CD4-positive, alpha-beta T cell treated with Interferon gamma for 1 hour (primary cell): ENCODE results near the gene AKAP9.
A peak's percentile ranks its signal among the peaks of the same experiment; 100 is the strongest.
"Not testable (repeated sequence)": the region's sequence is repeated elsewhere in the genome, so short reads cannot be mapped to it uniquely, and the experiment has no call there.

ENCODE experiments used
- DNase-seq: peaks from one replicate; pipeline ENCODE4 v3.0.0-alpha.2; 2020

AKAP9 gene

DNA sequence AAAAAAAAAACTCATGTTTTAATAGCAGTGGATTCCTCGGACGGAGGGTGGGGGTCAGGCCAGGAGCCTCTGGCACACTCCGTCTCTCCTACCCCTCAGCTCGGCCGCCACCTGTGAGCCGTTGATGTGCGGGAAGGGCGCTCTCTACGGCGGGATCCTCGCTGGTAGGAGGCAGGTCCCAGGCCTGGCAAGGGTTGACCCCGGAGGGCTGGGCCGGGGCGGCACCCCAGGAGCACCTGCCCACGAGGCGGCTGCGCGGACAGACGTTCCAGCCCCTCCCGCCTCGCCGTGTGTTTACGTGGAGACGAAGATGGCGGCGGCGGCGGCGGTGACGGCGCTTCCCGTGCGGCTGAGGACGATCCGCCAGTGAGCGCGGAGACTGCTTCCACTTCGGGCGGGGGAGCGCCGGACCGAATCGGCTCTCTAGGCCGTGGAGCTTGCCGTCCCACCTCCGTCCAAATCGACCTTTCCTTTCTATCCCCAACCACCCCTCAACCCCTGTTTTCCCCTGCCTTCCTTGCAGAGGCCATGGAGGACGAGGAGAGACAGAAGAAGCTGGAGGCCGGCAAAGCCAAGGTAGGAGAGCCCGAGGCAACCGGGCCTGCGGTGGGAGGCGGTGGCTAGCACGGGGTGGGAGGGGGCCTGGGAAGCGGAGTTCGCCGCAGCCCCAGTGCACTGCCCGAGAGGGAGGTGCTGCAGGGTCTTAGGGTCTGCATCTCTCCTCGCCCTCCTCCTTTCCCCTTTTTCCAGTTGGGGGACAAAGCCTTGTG is at the start of gene AKAP9:
Gene AKAP9 (plus strand): TSS at position 291 of the 770 bp plus-strand sequence. CDS start 238 bp downstream, at position 529.
- DNase-seq = peak; percentile 86

DNA sequence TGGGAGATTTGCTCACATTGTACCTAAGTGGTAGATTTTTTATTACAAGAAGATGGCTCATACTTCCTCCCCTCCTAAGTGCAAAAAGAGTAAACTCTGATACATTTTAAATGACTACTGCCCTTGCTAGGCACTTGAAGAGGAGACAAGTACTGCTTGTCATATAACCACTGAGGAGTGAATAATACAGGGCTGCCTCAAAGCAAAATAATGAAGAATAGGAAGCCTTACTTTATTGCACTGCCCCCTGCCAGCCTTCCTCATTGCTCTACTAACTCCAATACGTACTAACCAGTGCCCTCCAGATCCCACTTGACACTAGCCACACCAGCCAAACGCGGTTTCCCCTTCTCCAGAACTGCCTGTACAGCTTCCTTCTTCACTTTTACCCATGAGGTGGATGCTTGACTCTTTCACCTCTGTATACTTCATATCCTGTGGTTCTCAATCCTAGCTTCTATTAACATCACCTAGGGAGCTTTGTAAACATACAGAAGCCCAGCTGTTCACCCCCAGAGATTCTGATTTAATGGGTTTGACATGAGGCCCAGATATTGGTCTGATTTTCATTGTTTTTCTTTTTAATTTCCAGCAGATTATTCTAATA is 48.5 kb upstream of the AKAP9 start:
- no peak for DNase-seq

DNA sequence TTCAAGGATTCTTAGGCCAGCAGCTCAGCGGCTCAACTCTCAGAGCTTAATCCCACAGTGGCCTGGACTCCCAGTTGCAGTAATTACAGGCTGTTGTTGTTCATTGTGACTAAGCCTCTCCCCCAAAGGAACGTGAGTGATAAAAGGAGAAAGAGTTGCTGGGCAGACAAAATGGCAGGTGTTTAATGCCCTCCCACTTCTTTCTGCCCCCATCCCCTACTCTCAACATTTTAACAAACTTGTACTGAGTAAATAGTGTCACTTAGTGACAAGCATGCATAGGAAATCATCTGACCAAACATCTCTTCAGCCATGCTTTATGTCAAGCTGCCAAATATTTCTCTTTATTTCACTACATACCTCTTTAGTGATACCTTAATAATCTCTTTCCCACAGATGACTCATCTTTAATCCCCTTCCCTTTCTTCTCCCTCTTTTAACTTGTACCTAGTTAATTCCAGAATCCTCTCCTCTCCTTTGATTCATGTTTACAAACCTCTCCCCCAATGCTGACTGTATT is 47.8 kb upstream of the AKAP9 start:
- no peak for DNase-seq

DNA sequence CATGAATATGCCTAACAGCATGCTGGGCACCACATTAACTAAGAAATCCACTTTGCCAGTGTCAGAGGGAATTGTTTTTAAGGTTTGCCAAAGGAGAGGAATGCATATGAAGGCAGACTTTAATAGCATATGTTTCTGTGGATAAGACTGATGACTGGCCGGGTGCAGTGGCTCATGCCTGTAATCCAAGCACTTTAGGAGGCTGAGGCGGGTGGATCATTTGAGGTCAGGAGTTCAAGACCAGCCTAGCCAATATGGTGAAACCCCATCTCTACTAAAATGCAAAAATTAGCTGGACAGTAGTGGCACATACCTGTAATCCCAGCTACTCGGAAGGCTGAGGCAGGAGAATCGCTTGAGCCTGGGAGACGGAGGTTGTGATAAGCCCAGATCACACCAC is 47.0 kb upstream of the AKAP9 start:
- DNase-seq = not testable (repeated sequence)

DNA sequence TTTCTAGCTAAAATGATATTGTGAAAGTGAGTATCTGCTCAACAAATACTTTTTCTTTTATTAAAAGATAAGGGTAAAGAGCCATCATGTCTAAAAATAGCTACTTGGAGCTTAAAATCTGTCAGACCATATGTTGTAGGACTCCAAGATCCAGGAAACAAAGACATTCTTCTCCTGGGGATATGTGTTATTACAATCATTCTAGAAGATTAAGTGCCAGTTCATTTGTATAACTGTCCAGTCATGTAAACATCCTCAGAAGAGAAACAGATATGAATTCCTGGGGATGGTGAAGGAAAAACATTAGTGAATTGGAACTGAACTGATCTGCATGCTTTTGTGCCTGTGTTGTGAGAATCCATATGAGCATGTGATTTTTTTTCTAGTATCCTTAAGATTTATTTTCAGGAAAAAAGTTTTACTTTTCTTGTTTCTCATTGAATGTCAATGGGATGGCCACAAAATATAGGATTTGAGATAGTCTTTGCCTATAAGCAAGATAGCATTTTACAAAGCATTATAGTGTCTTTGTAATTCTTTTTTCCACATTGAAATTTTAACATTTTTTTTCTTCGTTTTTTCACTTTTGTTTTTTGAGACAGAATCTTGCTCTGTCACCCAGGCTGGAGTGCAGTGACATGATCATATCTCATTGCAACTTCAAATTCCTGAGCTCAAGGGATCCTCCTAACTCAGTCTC is 45.7 kb upstream of the AKAP9 start:
- no peak for DNase-seq

DNA sequence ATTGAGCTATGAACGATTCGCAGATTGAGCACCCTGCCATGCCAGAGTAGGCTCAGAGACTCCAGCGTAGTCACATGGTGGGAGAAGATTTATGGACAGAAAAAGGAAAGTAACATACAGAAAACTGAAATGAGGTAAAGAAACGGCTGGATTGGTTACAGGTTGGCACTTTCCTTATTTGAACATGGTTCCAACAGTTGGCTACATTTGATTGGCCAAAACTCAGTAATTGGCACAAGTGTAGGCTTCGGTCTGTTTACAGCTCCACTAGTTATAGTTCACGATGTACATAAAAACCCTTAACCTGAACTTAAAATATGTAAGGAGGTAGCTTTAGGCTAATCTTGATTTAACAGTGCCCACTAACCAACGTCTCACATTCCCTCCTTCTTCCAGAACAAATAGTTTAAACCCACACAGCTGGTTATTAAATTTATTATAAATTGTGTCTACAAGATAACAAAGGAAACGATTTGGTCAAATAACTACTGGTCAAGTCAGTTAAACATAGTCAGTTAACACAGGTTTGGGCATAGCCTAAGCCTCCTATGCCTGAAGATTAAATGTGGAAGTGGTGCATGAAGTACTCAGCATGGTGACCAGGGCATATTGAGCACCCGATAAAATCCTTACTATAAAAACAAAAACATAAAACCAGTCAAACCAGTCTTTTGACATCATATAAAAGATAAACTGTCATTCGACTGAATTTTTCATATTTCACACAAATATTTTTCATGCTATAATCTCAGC is 42.2 kb upstream of the AKAP9 start:
- DNase-seq = no peak

DNA sequence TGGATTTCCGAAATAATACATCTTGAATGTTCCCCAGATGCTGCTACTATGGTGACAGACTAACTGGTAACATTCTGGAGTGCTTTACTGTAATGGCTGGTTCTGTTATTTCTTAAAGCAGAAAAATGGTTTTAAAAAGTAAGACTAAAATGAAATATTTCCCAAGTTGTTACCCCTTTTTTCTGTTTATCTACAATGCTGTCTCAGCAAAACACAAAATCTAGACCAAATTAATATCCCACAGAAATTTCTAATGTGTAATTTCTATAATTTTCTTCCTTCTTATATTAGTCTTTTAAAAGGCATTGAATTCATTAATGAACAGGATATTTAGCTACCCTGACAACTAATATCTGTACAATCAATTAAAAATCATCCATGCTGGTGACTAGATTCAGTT is 41.1 kb upstream of the AKAP9 start:
- no peak for DNase-seq

DNA sequence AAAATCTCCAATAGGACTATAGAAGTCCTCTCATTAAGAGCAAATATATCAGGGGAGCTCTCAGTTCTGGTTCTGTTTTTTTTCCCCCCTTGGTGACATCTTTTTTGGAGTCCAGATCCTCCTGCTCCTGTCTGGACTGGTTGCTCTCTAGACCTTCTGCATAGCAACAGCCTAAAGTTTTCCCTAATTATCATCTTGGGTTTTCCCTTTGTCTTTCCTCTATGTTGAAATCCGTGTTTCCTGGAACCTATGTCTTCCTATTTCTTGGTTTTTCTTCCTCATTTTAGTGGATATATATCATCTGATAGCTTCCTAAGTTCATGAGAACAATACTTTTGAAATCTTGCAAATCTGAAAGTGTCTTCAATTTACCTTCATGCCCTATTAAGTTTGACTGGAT is 30.5 kb upstream of the AKAP9 start:
- DNase-seq = no peak

DNA sequence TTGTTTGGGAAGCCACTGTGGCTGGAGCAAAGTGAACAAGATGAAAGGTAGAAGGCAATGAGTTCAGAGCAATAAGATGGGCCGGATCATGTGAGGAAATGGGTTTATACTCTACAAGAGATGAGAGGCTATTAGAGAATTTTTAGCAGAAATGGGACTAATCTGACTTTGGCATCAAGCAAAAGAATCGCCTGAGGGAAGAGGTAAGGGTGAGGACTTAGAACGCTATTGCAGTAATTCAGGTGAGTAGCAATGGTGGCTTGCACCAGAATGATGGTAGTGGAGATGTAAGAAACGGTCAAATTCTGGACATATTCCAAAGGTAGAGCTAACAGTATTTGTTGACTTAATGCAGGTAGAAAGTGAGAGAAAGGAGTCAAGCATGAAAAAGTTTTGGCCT is 29.5 kb upstream of the AKAP9 start:
- no peak for DNase-seq

DNA sequence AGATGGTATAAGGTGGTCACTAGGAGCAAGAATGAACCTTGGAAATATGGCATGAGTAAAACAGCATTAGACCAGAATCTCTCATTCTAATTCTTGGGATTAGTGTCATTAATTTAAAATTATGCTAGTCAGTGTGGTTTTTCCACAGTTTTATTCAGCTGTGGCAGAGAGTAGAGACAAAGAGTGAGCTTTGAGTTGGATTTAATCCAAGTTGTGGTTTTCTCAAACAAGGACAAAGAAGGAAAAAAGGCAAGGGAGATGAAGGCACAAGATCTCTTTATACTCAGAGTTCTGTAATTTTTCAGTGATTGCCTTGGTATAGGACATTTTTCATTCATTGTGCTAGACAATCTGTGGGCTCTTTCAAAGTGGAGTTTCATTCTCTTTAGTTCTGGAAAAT is 28.2 kb upstream of the AKAP9 start:
- DNase-seq = no peak

DNA sequence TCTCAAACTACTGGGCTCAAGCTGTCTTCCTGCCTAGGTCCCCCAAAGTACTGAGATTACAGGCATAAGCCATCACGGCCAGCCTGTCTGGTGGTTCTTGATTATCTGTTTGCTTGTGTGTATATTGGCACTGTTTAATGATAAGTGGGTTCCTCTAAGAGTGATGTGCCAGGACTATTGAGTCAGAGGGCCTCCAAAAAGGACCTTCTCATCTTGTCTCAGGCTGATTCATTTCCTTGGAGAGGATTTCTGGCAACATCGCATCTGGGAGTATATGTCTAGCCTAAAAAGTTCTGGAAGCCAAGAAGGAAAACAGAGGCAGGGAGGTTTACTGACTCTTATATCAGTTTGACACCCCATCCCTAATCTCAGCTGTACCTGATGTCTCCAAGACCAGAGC is 27.1 kb upstream of the AKAP9 start:
- DNase-seq = no peak

DNA sequence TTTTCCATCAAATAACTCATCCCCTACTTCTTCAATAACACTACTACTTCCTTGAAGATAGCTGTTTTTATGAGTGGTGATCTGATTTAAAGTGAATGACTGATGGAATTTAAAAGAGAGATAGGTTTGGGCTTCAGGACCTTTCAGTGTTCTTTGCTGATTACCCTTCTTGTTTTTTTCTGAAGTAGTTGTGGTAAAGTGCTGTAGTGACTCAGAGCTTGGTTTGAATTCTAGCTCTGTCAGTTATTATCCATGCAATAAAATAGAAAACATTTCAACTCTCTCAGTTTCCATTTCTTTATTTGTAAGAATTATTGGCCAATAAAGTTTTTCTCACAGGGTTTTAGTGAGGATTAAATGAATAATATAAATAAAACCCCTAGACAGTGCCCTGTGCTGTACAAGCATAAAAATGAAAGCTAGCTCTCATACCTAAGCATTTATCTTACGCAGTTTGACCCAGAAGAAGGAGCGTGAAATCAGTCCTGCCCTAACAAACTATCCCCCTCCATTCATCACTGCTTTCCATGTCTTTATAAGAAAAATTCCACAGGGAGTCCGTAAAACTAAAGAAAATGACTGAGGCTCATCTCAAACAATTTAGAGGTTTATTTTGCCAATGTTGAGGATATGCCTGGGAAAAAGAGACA is 25.1 kb upstream of the AKAP9 start:
- DNase-seq = no peak

DNA sequence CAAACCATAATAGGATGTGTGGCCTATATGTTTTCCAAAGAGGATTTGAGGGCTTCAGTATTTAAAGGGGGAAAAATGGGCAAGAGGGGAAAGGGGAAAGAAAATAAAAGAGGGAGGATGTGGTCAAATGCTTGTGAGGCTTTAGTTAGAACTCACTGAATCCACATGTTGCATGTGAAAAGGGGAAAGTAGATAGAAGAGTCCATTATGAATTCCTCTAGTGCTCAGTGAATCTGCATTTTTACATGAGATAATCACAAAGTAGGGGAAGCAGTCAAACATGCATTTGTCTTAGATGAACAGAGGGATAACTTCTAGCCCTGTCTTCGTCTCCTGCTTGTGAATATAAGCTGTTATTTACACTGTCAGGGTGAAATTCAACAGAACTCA is 24.6 kb upstream of the AKAP9 start:
- DNase-seq = no peak

DNA sequence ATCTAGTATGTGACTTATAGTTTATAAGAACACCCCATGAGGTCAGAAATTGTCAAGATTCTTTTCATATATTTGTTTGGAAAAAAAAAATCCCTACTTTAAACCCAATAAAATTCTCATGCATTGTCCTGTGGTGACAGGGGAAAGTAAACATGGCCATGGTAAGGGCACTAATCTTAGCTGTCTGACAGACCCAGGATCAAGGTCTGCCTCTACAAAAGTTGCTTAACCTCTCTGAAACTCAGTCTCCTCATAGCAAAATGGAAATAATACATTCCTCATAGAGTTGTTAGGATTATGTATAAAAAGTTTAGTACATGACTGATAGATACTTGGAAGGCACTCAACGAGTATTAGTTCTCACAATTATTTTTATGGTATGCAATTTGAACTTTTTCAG is 22.3 kb upstream of the AKAP9 start:
- DNase-seq = no peak

DNA sequence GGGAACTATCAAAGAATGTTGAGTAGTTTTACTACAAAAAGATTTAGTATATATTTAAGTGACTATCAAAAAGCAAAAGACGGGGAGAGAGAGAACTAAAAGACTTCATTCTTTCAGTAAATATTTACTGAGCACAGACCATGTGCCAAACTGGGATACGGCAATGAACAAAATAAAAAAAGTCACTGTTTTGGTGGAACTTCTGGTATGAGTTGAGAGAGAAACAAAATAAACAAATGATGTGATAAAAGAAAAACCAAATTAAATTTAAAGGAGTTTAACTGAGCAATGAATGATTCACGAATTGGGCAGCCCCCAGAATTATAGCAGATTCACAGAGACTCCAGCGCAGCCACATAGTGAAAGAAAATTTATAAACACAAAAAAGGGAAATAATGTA is 17.8 kb upstream of the AKAP9 start:
- no peak for DNase-seq

DNA sequence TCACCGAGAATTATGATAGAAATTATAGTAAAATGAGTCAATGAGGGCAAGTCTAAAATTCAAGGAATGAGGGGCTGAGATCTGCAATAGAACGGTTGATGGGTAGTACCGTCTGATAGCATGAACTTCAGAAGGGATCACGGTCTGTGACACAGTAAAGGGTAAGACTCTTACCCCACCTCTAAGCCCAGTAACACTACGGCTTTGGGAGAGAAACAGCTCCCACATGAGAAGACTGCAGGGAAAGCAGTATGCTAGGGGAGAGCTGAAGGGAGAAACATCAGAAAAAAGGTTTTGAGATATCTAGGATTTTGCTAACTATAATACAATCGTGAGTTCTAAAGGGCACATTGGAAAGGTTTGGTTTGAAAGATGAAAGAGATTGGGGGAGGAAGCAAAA is 12.8 kb upstream of the AKAP9 start:
- no peak for DNase-seq

DNA sequence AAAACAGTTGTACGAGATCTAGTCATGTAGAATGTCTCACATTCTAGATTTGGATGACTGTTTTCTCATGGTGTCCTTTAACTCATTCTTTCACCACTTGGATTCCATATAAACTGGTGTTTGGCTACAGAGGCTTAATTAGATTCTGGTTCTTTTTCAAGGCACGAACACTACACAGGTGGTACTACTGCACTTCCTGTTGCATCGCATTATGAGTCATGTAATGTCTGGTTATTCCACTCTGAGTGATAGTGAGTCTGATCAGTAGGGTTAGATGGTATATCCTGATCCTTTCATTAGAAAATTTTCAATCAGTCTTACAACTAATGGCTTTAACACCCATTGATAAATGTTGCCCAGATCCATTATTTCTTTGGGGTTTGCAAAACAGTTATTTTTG is 11.2 kb upstream of the AKAP9 start:
- no peak for DNase-seq

DNA sequence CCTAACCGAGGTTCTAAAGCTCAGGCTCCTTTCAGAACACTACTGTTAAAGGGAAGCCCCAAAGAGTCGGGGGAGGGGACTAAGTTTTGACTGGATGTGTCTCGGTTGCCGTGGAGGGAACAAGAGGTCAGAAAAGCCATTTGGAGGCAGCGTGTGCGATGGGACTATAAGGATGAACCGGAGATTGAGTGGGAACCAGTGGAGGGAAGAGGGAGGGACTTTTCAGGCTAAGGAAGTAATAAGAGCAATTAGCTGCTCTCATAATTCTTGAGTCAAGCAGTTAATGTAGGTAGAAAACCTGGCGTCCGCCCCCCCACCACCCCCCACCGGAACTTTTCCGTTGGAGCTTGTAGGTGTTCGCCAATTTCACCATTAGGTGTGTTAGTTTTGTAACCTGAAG is 491 bp upstream of the AKAP9 start:
- peak; percentile 16 for DNase-seq

DNA sequence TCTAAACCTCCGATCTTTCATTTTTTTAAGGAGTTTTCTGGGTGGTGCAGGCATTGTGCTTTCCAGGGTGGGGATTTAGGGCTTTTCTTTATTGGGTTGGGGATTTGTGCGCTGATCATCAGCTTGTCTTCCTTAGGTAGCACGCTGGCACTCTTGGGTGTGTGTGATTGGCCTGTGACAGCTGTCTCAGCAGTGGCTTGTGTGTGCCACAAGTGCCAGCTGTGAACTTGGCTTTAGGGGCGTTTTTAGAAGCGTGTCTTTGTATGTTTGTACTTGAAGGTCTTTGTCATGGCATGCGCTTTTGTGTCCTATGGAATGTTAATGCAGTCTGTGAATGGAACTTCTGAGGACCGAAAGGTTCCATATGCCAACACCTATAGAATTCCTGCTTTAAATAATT is 788 bp downstream of the AKAP9 start:
- DNase-seq = peak; percentile 37

DNA sequence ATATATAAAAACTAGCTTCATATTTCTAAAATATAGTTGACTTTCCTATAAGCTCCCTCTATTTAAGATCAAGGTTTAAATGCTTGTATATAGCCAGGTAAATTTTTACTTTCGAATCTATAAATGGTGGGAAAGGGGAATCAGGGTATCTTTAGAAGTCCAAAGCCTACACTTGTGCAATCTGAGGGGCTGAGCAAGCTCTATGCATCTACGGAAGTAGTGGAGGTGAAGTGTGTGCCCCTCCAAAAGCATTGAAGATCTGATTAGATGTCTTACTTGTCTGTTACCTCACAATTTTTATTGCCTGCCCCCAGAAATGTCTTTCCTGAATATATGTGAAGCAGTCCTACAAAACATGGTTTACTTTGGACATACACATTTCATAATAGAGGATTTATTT is 1.6 kb downstream of the AKAP9 start:
- DNase-seq = no peak

DNA sequence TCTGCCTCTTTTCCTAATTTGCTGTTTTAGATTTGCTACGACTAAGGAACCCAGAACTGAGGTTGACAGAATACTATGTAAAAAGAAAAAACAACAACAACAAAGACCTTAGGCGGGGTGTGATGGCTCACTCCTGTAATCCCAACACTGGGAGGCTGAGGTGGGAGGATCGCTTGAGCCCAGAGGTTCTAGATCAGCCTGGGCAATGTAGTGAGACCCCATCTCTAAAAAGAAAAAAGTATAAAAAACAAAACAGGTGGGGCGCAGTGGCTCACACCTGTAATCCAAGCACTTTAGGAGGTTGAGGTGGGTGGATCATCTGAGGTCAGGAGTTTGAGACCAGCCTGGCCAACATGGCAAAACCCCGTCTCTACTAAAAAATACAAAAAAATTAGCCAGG is 4.3 kb downstream of the AKAP9 start:
- not testable (repeated sequence) for DNase-seq

DNA sequence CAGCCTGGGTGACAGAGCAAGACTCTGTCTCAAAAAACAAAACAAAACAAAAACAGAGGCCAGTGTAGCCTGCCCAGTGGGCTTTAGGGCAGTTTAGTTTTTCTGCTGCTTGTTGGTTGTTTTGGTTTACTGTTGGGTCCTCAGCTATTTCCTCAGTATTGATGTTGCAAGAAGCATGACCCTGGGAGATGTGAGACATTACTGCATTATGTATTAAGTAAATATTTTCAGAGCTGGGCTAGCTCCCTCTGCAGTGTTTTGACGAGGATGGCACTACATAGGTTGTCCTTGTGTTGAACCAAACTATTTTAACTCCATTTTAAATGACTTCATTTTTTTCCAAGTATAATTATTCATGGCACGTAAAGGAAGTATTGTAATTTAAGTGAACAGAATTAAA is 4.8 kb downstream of the AKAP9 start:
- no peak for DNase-seq

DNA sequence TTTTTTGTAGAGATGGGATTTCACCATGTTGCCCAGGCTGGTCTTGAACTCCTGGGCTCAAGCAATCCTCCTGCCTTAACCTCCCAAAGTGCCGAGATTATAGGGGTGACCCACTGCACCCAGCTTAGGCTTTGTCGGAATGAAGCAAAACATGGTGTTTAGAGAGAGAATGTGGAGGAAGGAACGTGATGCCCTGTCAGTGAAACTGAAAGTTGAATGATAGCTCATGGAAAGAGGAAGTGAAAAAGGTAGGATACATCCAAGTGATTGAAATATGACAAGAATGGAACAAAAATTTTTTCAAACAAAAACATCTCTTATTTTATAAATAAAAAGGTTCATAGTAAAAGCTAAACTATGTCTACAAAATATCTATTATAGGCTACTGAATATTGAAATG is 5.9 kb downstream of the AKAP9 start:
- DNase-seq = no peak
